LNCAP (cell line): Measurements from ENCODE around the gene RPL39L.
A peak's percentile ranks its signal among the peaks of the same experiment; 100 is the strongest.

Source experiments
- TF ChIP-seq, protein P1 (sequence below): fragments of 450-650 bp; IDR thresholded peaks from 2 replicates; pipeline ENCODE4 v1.5.1; 2017; ENCODE audit warnings: mild to moderate bottlenecking

The RPL39L gene

DNA sequence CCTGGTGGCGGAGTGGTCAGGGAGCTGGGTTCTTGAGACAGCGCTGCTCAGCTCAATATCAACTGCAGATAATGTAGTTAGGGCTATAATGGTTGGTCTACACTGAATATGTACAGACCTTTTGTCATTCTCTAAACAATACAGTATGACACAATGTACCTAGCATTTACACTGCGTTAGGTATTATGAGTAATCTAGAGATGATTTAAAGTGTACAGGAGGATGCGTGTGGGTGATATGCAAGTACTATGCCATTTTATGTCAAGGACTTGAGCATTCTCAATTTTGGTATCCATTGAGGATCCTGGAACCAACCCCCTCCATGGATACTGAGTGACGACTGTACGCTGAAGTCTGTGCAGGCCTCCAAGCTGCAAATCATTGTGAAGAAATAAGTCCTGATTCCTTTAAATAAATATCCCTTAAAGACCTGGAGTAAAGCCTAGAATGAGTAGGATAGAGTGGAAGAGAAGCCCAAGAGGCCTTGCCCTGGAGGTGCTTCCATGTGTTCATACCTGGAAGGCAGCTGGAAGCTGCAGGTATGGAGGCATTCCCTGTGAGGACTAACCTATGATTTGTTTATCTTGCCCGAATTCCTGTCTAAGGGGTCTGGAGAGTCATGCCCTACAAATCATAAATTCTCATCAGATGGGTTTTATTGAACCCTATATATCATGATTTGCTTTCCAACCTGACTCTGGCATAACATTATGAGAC, 42.3 kb upstream of the RPL39L start:
- TF ChIP-seq, protein P1, sequence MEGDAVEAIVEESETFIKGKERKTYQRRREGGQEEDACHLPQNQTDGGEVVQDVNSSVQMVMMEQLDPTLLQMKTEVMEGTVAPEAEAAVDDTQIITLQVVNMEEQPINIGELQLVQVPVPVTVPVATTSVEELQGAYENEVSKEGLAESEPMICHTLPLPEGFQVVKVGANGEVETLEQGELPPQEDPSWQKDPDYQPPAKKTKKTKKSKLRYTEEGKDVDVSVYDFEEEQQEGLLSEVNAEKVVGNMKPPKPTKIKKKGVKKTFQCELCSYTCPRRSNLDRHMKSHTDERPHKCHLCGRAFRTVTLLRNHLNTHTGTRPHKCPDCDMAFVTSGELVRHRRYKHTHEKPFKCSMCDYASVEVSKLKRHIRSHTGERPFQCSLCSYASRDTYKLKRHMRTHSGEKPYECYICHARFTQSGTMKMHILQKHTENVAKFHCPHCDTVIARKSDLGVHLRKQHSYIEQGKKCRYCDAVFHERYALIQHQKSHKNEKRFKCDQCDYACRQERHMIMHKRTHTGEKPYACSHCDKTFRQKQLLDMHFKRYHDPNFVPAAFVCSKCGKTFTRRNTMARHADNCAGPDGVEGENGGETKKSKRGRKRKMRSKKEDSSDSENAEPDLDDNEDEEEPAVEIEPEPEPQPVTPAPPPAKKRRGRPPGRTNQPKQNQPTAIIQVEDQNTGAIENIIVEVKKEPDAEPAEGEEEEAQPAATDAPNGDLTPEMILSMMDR: no peak

DNA sequence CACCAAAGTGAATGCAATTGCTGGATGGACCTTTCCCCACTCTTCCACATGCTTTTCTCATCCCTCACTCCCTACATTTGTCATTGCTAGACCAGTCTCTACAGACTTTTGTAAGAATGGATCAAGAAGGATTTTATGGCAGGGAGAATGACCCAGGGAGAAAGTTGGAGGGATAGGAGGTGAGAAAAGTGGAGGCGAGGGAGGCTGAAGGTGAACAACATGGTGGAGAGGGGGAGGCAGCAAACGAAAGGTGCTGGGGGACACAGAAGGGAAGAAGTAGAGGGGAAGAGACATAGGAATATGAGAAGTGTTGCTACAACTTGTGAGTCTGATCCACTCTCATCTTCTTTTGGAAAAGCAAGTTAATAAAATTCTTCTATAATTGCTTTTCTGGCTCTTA, 33.6 kb upstream of the RPL39L start:
- TF ChIP-seq, protein P1: no peak

DNA sequence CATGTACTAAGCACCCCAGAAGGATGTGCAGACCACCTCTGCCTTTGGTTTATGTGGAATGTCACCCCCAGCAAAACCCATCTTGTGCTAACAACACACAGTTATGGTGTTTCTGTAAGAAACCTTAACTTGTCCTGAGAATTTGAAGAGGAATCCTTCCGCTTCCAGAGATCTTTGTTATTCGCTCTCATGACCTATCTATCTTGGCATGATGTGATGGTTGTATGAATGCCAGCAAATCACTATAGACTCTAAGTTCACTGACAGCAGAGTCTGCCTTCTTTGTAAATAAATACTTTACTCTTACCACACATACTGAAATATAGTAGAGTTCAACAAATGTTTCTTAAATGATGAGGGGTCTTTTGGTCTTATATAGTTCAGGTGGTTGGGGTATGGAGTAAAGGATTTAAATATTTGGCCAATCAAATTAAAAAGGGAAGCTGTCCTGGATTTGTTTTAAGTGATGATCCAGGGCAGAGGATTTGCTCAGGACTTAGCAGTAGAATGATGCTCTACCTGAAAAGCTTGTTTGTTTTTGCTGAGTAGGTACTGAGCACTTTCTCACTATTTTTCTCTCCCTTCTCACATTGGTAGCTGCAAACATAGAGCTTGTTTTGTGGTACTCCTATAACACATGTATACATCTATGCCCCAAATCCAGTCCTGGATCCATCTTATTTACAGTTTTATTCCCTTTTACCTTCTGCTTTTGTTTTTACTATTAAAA, 30.1 kb upstream of the RPL39L start:
- TF ChIP-seq, protein P1: no peak

DNA sequence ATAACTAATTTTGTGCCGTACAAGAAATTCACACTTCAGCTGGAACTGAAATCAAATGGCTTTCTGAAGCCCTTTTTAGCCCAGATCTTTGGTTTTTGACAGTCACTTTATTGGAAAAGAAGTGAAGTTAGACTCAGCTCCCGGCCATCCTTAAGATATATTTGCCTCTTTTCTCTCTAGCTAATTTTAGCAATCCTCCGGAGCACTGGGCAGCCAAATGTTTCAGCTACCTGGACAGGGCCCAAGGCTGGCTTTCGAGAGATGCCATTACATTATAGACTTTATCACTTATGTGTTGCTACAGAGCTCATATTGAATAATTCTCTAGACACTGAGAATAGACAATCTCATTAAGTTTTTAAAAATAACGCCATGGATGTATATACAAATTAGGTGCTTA, 28.5 kb upstream of the RPL39L start:
- TF ChIP-seq, protein P1: no peak

DNA sequence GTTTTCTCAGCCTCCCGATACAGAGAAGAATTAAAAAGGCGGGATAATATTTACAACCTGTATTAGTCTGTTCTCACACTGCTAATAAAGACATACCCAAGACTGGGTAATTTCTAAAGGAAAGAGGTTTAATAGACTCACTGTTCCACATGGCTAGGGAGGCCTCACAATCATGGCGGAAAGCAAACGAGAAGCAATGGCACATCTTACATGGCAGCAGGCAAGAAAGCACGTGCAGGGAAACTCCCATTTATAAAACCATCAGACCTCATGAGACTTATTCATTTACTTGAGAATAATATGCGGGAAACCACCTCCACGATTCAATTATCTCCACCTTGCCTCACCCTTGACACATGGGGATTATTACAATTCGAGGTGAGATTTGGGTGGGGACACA, 27.5 kb upstream of the RPL39L start:
- TF ChIP-seq, protein P1: no peak

DNA sequence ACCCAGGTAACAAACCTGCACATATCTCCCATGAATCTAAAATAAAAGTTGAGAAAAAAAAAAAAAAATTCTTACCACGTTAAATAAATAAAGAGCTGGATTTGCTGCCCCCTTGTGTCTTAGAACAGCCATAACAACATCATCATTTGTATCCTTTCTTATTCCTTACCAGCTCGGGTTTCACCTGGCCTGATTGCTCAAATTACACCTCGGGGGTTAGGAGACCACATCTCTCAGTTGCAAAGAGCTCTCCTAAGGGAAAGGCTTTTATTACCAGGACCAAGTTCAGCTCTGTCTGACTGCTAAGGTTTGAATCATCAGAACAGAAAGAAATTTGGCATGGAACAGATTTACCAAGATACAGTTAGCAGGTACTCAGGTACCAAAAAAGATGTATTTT, 25.8 kb upstream of the RPL39L start:
- TF ChIP-seq, protein P1: peak; percentile 70

DNA sequence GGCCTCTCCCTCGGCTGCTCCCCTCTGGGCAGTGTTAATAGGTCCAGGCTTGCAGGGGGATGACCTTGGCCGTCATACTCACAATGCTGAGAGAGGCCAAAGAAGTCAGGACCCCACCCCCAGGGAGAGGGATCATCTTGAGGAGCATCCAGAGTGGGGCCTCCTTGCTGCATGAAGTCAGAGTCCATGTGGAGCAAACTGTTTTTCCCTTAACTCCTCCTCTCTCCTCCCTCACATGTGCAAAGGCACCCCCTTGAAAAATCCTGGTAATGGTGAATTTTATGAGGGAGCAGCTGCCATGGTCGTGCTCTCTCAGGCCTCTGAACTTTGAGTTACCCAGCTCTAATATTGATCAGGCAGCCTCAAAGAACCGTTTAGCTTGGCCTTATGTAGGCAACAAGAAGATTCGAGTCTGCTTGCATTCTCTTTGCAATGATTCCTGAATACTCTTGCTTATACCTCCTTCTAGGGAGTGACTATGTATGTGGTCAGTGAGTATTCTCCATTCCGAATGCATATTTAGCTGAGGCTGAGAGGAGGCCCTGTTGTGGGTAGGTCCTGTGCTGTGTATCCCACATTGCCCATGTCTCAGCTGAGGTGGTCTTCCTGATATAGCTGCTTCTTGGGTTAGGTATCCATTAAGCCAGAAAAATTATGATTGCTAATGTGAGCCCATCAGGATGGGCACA, 23.1 kb upstream of the RPL39L start:
- TF ChIP-seq, protein P1: no peak
